Measurements from ENCODE around the gene SDHB. TPM values are rescaled to one million over a fixed set of nuclear protein-coding genes. Genes with fewer than 3 reads are reported as not detected.

Gene SDHB
- total and polyA plus RNA-seq, 4 donors: 55.1 to 130 (median 71.7) TPM

DNA sequence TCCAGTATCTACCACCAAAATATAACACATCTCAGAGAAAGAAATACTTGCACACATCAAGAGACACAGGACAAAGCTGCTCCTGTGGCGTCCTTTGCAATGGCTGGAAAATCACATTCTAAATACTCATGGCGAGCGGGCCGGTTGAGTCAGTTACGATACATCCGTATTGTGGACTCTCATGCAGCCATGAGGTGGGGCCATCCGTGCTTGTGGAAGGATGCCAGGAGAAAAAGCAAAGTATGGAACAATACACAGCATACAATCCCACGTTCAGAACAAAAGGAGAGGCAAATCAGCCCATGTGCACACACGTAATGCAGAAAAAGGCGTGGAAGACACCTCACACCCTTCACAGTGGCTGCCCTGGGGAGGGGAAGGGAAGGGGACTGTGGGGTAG lies 55.2 kb downstream of the SDHB start:
- H3K4me3 ChIP-seq (ENCODE audit: low read length in 2 of 2): no peak overlapping the region
- peaks cover 0 to 8% of the 10 kb centered on the region in 2 donors for H3K36me3 ChIP-seq (ENCODE audit: control insufficient read depth in 1 of 2, insufficient read depth in 2 of 2, low read length in 1 of 2)
- intact Hi-C loops (cut with DNase I): no loop called here
- H3K9me3 ChIP-seq (ENCODE audit: control insufficient read depth, low read length): no peaks in the 10 kb centered on the region
- H3K4me1 ChIP-seq (ENCODE audit: control insufficient read depth in 1 of 2, insufficient read depth in 2 of 2, low read length in 2 of 2): no peaks in the 10 kb centered on the region
- H3K27ac ChIP-seq (ENCODE audit: low read depth in 1 of 2, low read length in 2 of 2): no peak overlapping the region
- DNase-seq: no peak
- ATAC-seq (ENCODE audit: low FRiP score): no peak
- 73 to 79% methylated on average over 10 of the region's 10 CpGs for WGBS, 2 donors
- no peaks in the 10 kb centered on the region for H3K27me3 ChIP-seq (ENCODE audit: control insufficient read depth in 1 of 2, insufficient read depth in 2 of 2, low read length in 1 of 2)

DNA sequence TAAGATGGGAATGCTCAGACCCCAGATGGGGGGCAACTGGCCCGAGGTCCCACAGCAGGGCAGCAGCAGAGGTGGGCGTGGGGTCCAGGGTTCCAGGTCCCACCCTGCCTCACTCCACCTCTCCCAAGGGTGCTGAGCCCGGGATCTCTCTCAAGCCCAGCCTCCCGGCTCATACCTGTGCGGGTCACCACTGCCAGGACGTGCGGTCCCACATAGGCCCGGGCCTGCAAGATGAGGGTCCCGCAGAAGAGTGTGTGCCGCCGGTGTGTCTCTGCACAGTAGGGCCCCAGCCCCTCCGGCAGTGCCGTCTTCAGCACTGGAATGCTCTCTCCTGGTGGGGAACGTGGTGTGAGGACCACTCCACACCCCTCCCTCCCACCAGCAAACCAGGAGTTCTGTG lies 57.0 kb downstream of the SDHB start:
- WGBS, 2 donors: 92 to 94% methylated on average over 14 of the region's 14 CpGs
- Histone ChIP-seq H3K4me3 (ENCODE audit: low read length in 2 of 2) (no peak overlapping the region), H3K27me3 (ENCODE audit: control insufficient read depth in 1 of 2, insufficient read depth in 2 of 2, low read length in 1 of 2) (no peaks in the 10 kb centered on the region), H3K4me1 (ENCODE audit: control insufficient read depth in 1 of 2, insufficient read depth in 2 of 2, low read length in 2 of 2) (no peaks in the 10 kb centered on the region), H3K9me3 (ENCODE audit: control insufficient read depth, low read length) (no peaks in the 10 kb centered on the region), H3K36me3 (ENCODE audit: control insufficient read depth in 1 of 2, insufficient read depth in 2 of 2, low read length in 1 of 2) (peaks cover 0 to 3% of the 10 kb centered on the region in 2 donors), H3K27ac (ENCODE audit: low read depth in 1 of 2, low read length in 2 of 2) (no peak overlapping the region)
- DNase-seq (no peak), ATAC-seq (ENCODE audit: low FRiP score) (no peak)
- intact Hi-C loops (cut with DNase I): no loop called here

DNA sequence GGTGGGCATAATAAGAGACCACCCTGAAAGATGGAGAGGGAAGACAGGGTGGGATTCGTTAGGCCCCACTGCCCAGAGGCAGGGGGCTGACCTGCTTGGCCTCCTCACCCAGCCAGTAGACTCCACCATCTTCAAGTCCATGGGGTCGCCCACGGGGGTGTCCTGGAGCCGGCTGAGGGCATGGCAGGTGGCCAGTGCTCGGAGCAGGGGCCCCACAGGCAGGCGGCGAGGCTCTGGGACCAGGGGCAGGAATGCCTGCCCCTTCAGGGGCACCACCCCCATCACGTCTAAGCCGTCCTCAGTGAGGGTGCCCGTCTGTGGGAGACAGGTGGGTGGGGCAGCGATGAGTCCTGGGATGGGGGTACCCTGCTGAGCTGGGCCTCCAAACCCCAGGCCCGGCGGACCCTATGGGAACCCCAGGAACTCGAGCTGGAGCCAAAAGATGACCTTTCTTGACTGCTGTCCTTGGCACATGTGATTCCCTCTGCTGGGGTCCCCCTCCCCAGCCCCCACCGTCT lies 60.3 kb downstream of the SDHB start:
- intact Hi-C loops (cut with DNase I): no loop called here
- H3K36me3 ChIP-seq (ENCODE audit: control insufficient read depth in 1 of 2, insufficient read depth in 2 of 2, low read length in 1 of 2): no peaks in the 10 kb centered on the region
- no peak for ATAC-seq (ENCODE audit: low FRiP score)
- no peaks in the 10 kb centered on the region for H3K4me1 ChIP-seq (ENCODE audit: control insufficient read depth in 1 of 2, insufficient read depth in 2 of 2, low read length in 2 of 2)
- 88 to 90% methylated on average over 15 of the region's 15 CpGs for WGBS, 2 donors
- no peak overlapping the region for H3K27ac ChIP-seq (ENCODE audit: low read depth in 1 of 2, low read length in 2 of 2)
- H3K27me3 ChIP-seq (ENCODE audit: control insufficient read depth in 1 of 2, insufficient read depth in 2 of 2, low read length in 1 of 2): no peaks in the 10 kb centered on the region
- H3K9me3 ChIP-seq (ENCODE audit: control insufficient read depth, low read length): no peaks in the 10 kb centered on the region
- H3K4me3 ChIP-seq (ENCODE audit: low read length in 2 of 2): no peak overlapping the region
- DNase-seq: no peak

DNA sequence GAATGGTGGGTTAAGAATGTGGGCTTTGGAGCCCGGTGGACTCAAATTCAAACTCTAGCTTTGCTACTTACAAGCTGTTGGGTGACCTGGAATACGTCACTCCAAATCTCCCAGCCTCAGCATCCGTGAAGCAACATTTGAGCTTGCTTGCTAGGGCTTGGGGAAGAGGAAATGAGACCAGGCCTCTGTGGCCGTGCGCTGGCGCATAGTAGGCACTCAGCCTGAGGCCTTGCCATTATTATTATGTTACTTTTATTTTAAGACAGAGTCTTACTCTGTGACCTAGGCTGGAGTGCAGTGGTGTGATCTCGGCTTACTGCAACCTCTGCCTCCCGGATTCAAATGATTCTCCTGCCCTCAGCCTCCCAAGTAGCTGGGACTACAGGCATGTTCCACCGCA lies 61.2 kb downstream of the SDHB start:
- Histone ChIP-seq H3K4me1 (ENCODE audit: control insufficient read depth in 1 of 2, insufficient read depth in 2 of 2, low read length in 2 of 2) (no peaks in the 10 kb centered on the region), H3K36me3 (ENCODE audit: control insufficient read depth in 1 of 2, insufficient read depth in 2 of 2, low read length in 1 of 2) (no peaks in the 10 kb centered on the region), H3K9me3 (ENCODE audit: control insufficient read depth, low read length) (no peaks in the 10 kb centered on the region), H3K4me3 (ENCODE audit: low read length in 2 of 2) (no peak overlapping the region), H3K27me3 (ENCODE audit: control insufficient read depth in 1 of 2, insufficient read depth in 2 of 2, low read length in 1 of 2) (no peaks in the 10 kb centered on the region), H3K27ac (ENCODE audit: low read depth in 1 of 2, low read length in 2 of 2) (no peak overlapping the region)
- whole genome bisulfite sequencing, 2 donors: 88 to 89% methylated on average over 9 of the region's 9 CpGs
- ATAC-seq (ENCODE audit: low FRiP score) (no peak), DNase-seq (no peak)
- intact Hi-C loops (cut with DNase I): no loop called here

DNA sequence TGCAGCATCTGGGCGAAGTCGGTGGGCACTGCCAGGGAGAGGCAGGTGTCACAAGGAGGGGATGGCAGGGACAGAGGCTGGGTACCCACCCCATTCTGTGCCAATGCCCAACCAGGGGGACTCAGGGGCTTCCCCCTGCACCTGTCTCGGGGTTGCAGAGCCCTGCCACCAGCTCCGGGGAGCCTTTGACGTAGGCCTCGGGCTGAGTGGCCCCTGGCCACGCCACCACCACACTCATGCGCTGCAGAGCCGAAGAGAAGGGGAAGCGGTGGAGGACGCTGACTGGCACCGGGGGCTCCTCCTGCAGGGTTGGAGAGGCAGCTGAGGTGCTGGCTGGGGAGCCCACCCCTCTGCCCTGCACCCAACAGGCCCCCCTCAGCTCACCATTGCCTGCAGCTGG lies 61.7 kb downstream of the SDHB start:
- intact Hi-C loops (cut with DNase I): no loop called here
- ATAC-seq (ENCODE audit: low FRiP score): no peak
- Histone ChIP-seq H3K27ac (ENCODE audit: low read depth in 1 of 2, low read length in 2 of 2) (no peak overlapping the region), H3K9me3 (ENCODE audit: control insufficient read depth, low read length) (no peaks in the 10 kb centered on the region), H3K4me3 (ENCODE audit: low read length in 2 of 2) (no peak overlapping the region), H3K4me1 (ENCODE audit: control insufficient read depth in 1 of 2, insufficient read depth in 2 of 2, low read length in 2 of 2) (no peaks in the 10 kb centered on the region), H3K27me3 (ENCODE audit: control insufficient read depth in 1 of 2, insufficient read depth in 2 of 2, low read length in 1 of 2) (no peaks in the 10 kb centered on the region), H3K36me3 (ENCODE audit: control insufficient read depth in 1 of 2, insufficient read depth in 2 of 2, low read length in 1 of 2) (no peaks in the 10 kb centered on the region)
- 94 to 98% methylated on average over 11 to 12 of the region's 12 CpGs for WGBS, 2 donors
- no peak for DNase-seq

DNA sequence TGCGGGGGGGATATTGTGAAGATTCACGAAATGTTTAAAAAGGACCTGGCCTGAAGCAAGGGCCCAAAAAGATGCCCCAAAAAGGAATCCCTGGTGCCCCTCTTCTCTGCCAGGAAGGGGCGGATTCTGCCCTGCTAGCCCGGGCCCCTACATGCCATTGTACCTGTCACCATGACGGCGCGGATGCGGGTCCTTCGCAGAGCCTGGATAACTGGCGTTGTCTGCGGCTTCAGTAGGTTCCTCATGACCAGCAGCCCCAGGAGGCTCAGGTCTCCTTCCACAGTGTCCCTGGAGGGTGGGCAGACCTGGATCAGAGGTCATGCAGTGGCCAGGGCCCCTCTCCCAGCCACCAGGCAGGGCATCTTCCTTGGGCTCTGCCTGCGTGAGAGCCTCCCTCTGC lies 62.3 kb downstream of the SDHB start:
- H3K4me1 ChIP-seq (ENCODE audit: control insufficient read depth in 1 of 2, insufficient read depth in 2 of 2, low read length in 2 of 2): no peaks in the 10 kb centered on the region
- no peaks in the 10 kb centered on the region for H3K36me3 ChIP-seq (ENCODE audit: control insufficient read depth in 1 of 2, insufficient read depth in 2 of 2, low read length in 1 of 2)
- ATAC-seq (ENCODE audit: low FRiP score) (no peak), DNase-seq (no peak)
- no peak overlapping the region for H3K27ac ChIP-seq (ENCODE audit: low read depth in 1 of 2, low read length in 2 of 2)
- intact Hi-C loops (cut with DNase I): no loop called here
- H3K4me3 ChIP-seq (ENCODE audit: low read length in 2 of 2): no peak overlapping the region
- H3K9me3 ChIP-seq (ENCODE audit: control insufficient read depth, low read length): no peaks in the 10 kb centered on the region
- 96 to 97% methylated on average over 12 of the region's 12 CpGs for WGBS, 2 donors
- H3K27me3 ChIP-seq (ENCODE audit: control insufficient read depth in 1 of 2, insufficient read depth in 2 of 2, low read length in 1 of 2): no peaks in the 10 kb centered on the region

DNA sequence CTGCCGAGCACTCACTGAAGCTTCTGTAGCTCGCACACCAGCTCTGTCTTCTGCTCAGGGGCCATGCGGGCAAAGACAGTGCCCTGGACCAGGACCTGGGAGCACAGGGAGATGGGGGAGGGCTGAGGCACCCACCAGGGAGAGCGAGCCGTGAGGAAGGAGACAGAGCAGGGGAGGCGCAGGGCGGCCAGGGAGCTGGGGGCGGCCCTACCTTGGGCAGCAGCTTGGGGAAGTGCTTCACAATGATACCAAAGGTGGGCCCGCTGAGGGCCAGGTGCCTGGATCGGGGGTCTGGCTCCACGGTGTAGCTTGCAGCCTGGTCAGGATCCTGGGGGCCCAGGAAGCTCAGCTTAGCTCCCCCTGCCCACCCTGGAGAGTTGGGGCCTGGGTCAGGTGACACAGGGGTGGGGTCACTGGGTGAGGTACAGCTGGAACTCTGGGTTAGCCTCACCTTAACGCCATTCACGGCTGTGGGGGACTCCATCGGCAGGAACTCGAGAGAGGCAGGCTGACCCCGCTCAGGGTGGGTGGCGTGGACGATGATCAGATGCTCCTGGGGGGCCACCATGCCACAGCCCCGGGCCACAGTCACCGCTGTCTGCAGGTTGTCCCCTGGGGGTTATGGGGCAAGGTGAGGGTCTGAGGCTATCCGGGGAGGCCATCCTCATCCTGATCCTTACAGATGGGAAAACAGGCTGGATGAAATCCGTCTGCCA lies 64.0 kb downstream of the SDHB start:
- DNase-seq: no peak
- Histone ChIP-seq H3K9me3 (ENCODE audit: control insufficient read depth, low read length) (no peaks in the 10 kb centered on the region), H3K4me3 (ENCODE audit: low read length in 2 of 2) (no peak overlapping the region), H3K27me3 (ENCODE audit: control insufficient read depth in 1 of 2, insufficient read depth in 2 of 2, low read length in 1 of 2) (no peaks in the 10 kb centered on the region), H3K27ac (ENCODE audit: low read depth in 1 of 2, low read length in 2 of 2) (no peak overlapping the region), H3K4me1 (ENCODE audit: control insufficient read depth in 1 of 2, insufficient read depth in 2 of 2, low read length in 2 of 2) (no peaks in the 10 kb centered on the region), H3K36me3 (ENCODE audit: control insufficient read depth in 1 of 2, insufficient read depth in 2 of 2, low read length in 1 of 2) (no peaks in the 10 kb centered on the region)
- intact Hi-C loops (cut with DNase I): no loop called here
- WGBS, 2 donors: 93 to 95% methylated on average over 22 of the region's 22 CpGs
- no peak for ATAC-seq (ENCODE audit: low FRiP score)

DNA sequence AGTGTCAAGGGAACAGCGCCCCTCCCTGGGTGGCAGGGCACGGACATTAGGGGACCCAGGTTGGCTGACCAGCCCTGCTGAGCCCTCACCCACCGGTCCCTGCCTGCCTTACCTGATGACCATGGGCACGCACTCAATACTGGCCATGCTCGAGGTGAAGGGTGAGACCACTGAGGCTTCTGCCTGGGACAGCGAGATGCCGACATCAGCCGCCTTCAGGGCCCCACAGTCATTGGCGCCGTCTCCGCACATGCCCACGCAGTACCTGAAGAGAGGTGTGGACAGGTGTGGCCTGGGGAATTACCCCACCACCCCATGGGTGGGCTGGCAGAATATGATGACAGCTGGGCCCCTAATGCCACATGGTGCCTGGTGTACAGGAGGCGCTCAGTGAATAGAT lies 65.6 kb downstream of the SDHB start:
- 87 to 90% methylated on average over 13 of the region's 13 CpGs for WGBS, 2 donors
- Histone ChIP-seq H3K4me3 (ENCODE audit: low read length in 2 of 2) (no peak overlapping the region), H3K9me3 (ENCODE audit: control insufficient read depth, low read length) (no peaks in the 10 kb centered on the region), H3K4me1 (ENCODE audit: control insufficient read depth in 1 of 2, insufficient read depth in 2 of 2, low read length in 2 of 2) (no peaks in the 10 kb centered on the region), H3K36me3 (ENCODE audit: control insufficient read depth in 1 of 2, insufficient read depth in 2 of 2, low read length in 1 of 2) (no peaks in the 10 kb centered on the region), H3K27ac (ENCODE audit: low read depth in 1 of 2, low read length in 2 of 2) (no peak overlapping the region), H3K27me3 (ENCODE audit: control insufficient read depth in 1 of 2, insufficient read depth in 2 of 2, low read length in 1 of 2) (no peaks in the 10 kb centered on the region)
- DNase-seq: no peak
- no peak for ATAC-seq (ENCODE audit: low FRiP score)
- intact Hi-C loops (cut with DNase I): no loop called here

DNA sequence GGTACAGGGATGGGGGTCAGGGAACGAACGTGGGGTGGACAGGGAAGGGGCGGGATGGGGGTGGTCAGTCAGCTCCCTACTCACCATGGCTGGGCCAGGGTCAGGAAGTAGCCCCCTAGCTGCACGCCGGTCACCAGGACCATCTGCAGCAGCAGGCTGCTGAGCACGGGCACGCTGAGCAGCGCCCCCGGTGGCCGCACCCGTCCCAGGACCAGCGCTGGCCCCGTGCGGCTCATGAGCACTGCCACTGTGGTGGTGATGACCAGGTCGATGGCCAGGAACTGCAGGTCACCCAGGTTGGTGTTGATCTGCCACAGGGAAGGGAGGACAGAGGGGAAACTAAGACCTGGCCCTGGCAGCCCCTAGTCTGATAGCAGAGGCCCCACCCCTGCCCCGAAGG lies 66.9 kb downstream of the SDHB start:
- intact Hi-C loops (cut with DNase I): no loop called here
- H3K27ac ChIP-seq (ENCODE audit: low read depth in 1 of 2, low read length in 2 of 2): no peak overlapping the region
- H3K36me3 ChIP-seq (ENCODE audit: control insufficient read depth in 1 of 2, insufficient read depth in 2 of 2, low read length in 1 of 2): no peaks in the 10 kb centered on the region
- H3K27me3 ChIP-seq (ENCODE audit: control insufficient read depth in 1 of 2, insufficient read depth in 2 of 2, low read length in 1 of 2): no peaks in the 10 kb centered on the region
- ATAC-seq (ENCODE audit: low FRiP score) (no peak), DNase-seq (no peak)
- H3K9me3 ChIP-seq (ENCODE audit: control insufficient read depth, low read length): no peaks in the 10 kb centered on the region
- H3K4me3 ChIP-seq (ENCODE audit: low read length in 2 of 2): no peak overlapping the region
- H3K4me1 ChIP-seq (ENCODE audit: control insufficient read depth in 1 of 2, insufficient read depth in 2 of 2, low read length in 2 of 2): no peaks in the 10 kb centered on the region
- 72% methylated on average over 14 to 16 of the region's 16 CpGs for WGBS, 2 donors
